ENCODE data around the gene UGT1A8.
"Not testable (repeated sequence)": the region's sequence is repeated elsewhere in the genome, so short reads cannot be mapped to it uniquely, and the experiment has no call there.

The UGT1A8 gene

GRCh38 chr2:233646033-233646432 lies 28.6 kb downstream of the UGT1A8 start:
- DNase-seq, result not testable (repeated sequence)

GRCh38 chr2:233650981-233651380 lies 33.5 kb downstream of the UGT1A8 start:
- DNase-seq, result no peak

- no peak for DNase-seq
These were observed 34.0 kb downstream of the UGT1A8 start for GRCh38 chr2:233651430-233651829.

- DNase-seq, result no peak
These were observed 37.1 kb downstream of the UGT1A8 start for GRCh38 chr2:233654501-233654900.

- DNase-seq, result no peak
These were observed 37.6 kb downstream of the UGT1A8 start for GRCh38 chr2:233655043-233655442.

- not testable (repeated sequence) for DNase-seq
These were observed 38.5 kb downstream of the UGT1A8 start for GRCh38 chr2:233655943-233656342.

GRCh38 chr2:233656443-233656842 lies 39.0 kb downstream of the UGT1A8 start:
- DNase-seq, result no peak

- no peak for DNase-seq
These were observed 41.2 kb downstream of the UGT1A8 start for GRCh38 chr2:233658610-233659009.

GRCh38 chr2:233663911-233664310 lies 46.5 kb downstream of the UGT1A8 start:
- DNase-seq, result no peak

- no peak for DNase-seq
These were observed 51.3 kb downstream of the UGT1A8 start for GRCh38 chr2:233668605-233669260.

- no peak for DNase-seq
These were observed 54.1 kb downstream of the UGT1A8 start, which contains the start of gene UGT1A9 for GRCh38 chr2:233671290-233672161. UGT1A9 (plus strand) TSS chr2:233671898; CDS start chr2:233671935, 37 bp downstream.

- no peak for DNase-seq
These were observed 55.5 kb downstream of the UGT1A8 start for GRCh38 chr2:233672886-233673285.

GRCh38 chr2:233673896-233674295 lies 56.5 kb downstream of the UGT1A8 start:
- DNase-seq, result no peak

GRCh38 chr2:233674314-233674713 lies 56.9 kb downstream of the UGT1A8 start:
- DNase-seq, result no peak

- no peak for DNase-seq
These were observed 57.6 kb downstream of the UGT1A8 start for GRCh38 chr2:233674995-233675394.

GRCh38 chr2:233676046-233676445 lies 58.6 kb downstream of the UGT1A8 start:
- peak; percentile 1 for DNase-seq

- no peak for DNase-seq
These were observed 61.8 kb downstream of the UGT1A8 start for GRCh38 chr2:233679196-233679595.

- DNase-seq, result no peak
These were observed 63.1 kb downstream of the UGT1A8 start for GRCh38 chr2:233680361-233681045.

- no peak for DNase-seq
These were observed 64.2 kb downstream of the UGT1A8 start, which contains the start of gene UGT1A7 for GRCh38 chr2:233681521-233682099. UGT1A7 (plus strand) TSS chr2:233681901; CDS start chr2:233681938, 37 bp downstream.

GRCh38 chr2:233684640-233685039 lies 67.2 kb downstream of the UGT1A8 start:
- no peak for DNase-seq

- no peak for DNase-seq
These were observed 69.5 kb downstream of the UGT1A8 start for GRCh38 chr2:233686928-233687327.

GRCh38 chr2:233688341-233688740 lies 70.9 kb downstream of the UGT1A8 start:
- no peak for DNase-seq

- DNase-seq, result no peak
These were observed 71.6 kb downstream of the UGT1A8 start for GRCh38 chr2:233689031-233689430.
